Heart left ventricle (tissue), 16 donors: ENCODE results near the gene PLD6. TPM values are rescaled to one million over a fixed set of nuclear protein-coding genes. Genes with fewer than 3 reads are reported as not detected.
A peak's percentile ranks its signal among the peaks of the same experiment; 100 is the strongest.

Experiments used
- ATAC-seq, 4 donors: fragments of 200-7000 bp; cut with Tn5 transposase; one replicate each; pipeline ENCODE4 v1.9.1; 2020 to 2022; ENCODE audit warnings: moderate library complexity in 4 of 4, mild to moderate bottlenecking in 3 of 4, moderate number of reproducible peaks in 1 of 4
- DNase-seq, 5 donors: peaks; one replicate each; pipeline ENCODE4 v3.0.0-alpha.2; 2020
- H3K27ac ChIP-seq, 12 donors: fragments of 200-600 bp; sonication (generic) in 4 of 12; one replicate each; pipeline versions ENCODE4 v1.5.0 to v1.8.0; 2016 to 2022; ENCODE audit warnings: mild to moderate bottlenecking in 2 of 12
- H3K27me3 ChIP-seq, 9 donors: fragments of 200-600 bp; sonication (generic) in 2 of 9; one replicate each; pipeline versions ENCODE4 v1.5.1 to v1.8.0; 2016 to 2022; ENCODE audit warnings: mild to moderate bottlenecking in 3 of 9
- H3K36me3 ChIP-seq, 9 donors: fragments of 200-600 bp; sonication (generic) in 2 of 9; one replicate each; pipeline versions ENCODE4 v1.5.0 to v1.8.0; 2018 to 2022; ENCODE audit warnings: mild to moderate bottlenecking in 2 of 9
- H3K4me1 ChIP-seq, 12 donors: fragments of 200-600 bp; sonication (generic) in 4 of 12; one replicate each; pipeline versions ENCODE4 v1.5.0 to v1.8.0; 2016 to 2022; ENCODE audit warnings: mild to moderate bottlenecking in 3 of 12
- H3K4me3 ChIP-seq, 12 donors: fragments of 200-600 bp; sonication (generic) in 4 of 12; one replicate each; pipeline versions ENCODE4 v1.5.0 to v1.8.0; 2017 to 2022; ENCODE audit warnings: mild to moderate bottlenecking in 9 of 12, moderate library complexity in 4 of 12
- H3K9me3 ChIP-seq, 12 donors: fragments of 200-600 bp; sonication (generic) in 4 of 12; one replicate each; pipeline versions ENCODE4 v1.5.0 to v1.8.0; 2016 to 2022; ENCODE audit warnings: mild to moderate bottlenecking in 1 of 12
- POLR2A ChIP-seq, 2 donors: fragments of 450-650 bp; IDR thresholded peaks; one replicate each; pipeline ENCODE4 v1.6.1; 2017; ENCODE audit warnings: antibody characterized with exemption in 2 of 2, mild to moderate bottlenecking in 2 of 2, moderate library complexity in 2 of 2
- WGBS, 4 donors: extraction: QIAGEN DNeasy Blood & Tissue Kit in 2 of 4; methylation state at CpG; one replicate each; pipeline versions ENCODE4 v1.1.5 to v1.1.7; 2013 to 2018; 5-methylcytosine and 5-hydroxymethylcytosine counted together
- intact Hi-C, 10 donors: fragments of 100-400 bp; cut with DNase I; formaldehyde crosslinking; loops; one replicate each; pipeline versions ENCODE4 v1.11.1 to v1.14.2; 2022
- polyA plus RNA-seq, 2 donors: library from polyadenylated mRNA; stranded (reverse); fragments of 200-250 nt; gene quantifications; one replicate each; pipeline ENCODE4 v1.2.3, GENCODE V29; 2013
- total RNA-seq, 9 donors: library from RNA; depleted of rRNA in 2 of 9; stranded (reverse); fragments of >200 nt in 2 of 9; fragmentation: NEBNext Ultra II Directional in 3 of 9; extraction: Animal tissue kit (Norgen Biotek cat#: 25700) in 3 of 9; gene quantifications; one replicate each; pipeline versions ENCODE4 v1.1.0 to v1.2.4, GENCODE V29; 2016 to 2023
- TF ChIP-seq, protein P1 (sequence below), 12 donors: fragments of 200-600 bp; sonication (generic) in 4 of 12; IDR thresholded peaks; one replicate each; pipeline versions ENCODE4 v1.5.0 to v1.8.0; 2018 to 2022; ENCODE audit warnings: antibody characterized with exemption in 12 of 12, mild to moderate bottlenecking in 5 of 12
- donor health status: ischemic (EF 13 %, LVEDD 7.1; RV severe dilation, severe dysfunction).
- donor health status: healthy with polysubstance abuse.
- donor health status: DM: no; HTN: yes; CAD: no.
- donor health status: DM: no; HTN: no; CAD: no.
- donor health status: ischemic (EF 25% LVEDD 6.9; RV normal size, moderate dysfunction).
- donor health status: ischemic (EF 25% LVEDD 5.7; RV mildly dilated, moderate dysfunction).
- donor health status: healthy.
- donor health status: DM: yes; HTN: yes; CAD: no.
- donor health status: ischemic (EF 35%, LVEDD 5.7; RV mildly dilated, moderate dysfunction).
- donor health status: nonischemic (EF 11% LVEDD 7.7; RV severe dilation, severe dysfunction).
- donor health status: DM: yes; HTN: yes; CAD: no.
- donor health status: PGD.
- donor health status: ischemic (EF 29% LVEDD 5.4; RV normal size, mild dysfunction).
- donor health status: nonischemic (EF 23%, LVEDD 6.1; RV moderate dilation, normal function).

Gene PLD6
- total and polyA plus RNA-seq, 11 donors: 3.8 to 11.8 (median 6.1) TPM

DNA sequence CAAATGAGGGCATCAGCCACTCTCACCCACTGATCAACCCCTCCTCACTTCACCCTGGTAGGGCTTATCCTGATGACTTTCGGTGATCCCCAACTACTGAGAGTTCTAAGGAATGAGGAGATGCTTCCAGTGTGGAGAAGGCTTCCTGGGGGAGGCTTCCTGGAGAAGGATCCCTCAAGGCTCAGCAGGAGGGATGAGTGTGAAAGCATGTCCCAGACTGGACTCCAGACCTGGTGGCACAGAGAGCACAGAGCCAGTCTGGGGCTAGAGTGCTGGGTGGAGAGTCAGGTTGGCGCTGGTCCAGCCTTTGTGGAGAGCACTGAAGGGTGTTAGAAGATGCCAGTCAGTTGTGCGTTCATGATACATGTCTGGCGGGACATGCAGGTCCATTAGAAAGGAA lies 53.7 kb downstream of the PLD6 start:
- no peaks in the 10 kb centered on the region for H3K9me3 ChIP-seq
- no peaks in the 10 kb centered on the region for H3K27me3 ChIP-seq
- no peak for TF ChIP-seq POLR2A (IDR thresholded peaks at IDR 0.05)
- TF ChIP-seq, protein P1, sequence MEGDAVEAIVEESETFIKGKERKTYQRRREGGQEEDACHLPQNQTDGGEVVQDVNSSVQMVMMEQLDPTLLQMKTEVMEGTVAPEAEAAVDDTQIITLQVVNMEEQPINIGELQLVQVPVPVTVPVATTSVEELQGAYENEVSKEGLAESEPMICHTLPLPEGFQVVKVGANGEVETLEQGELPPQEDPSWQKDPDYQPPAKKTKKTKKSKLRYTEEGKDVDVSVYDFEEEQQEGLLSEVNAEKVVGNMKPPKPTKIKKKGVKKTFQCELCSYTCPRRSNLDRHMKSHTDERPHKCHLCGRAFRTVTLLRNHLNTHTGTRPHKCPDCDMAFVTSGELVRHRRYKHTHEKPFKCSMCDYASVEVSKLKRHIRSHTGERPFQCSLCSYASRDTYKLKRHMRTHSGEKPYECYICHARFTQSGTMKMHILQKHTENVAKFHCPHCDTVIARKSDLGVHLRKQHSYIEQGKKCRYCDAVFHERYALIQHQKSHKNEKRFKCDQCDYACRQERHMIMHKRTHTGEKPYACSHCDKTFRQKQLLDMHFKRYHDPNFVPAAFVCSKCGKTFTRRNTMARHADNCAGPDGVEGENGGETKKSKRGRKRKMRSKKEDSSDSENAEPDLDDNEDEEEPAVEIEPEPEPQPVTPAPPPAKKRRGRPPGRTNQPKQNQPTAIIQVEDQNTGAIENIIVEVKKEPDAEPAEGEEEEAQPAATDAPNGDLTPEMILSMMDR (IDR thresholded peaks at IDR 0.05): no peak
- intact Hi-C loops: loop anchor here in 3 of 10 donors (5.0 kb wide), 3 partner anchors 40 to 85 kb away; partner anchors contain the start of gene FLCN (in 2 of the 3)
- H3K4me1 ChIP-seq: peaks cover 12 to 45% (median 27%) of the 10 kb centered on the region in 12 donors
- peak in 4 of 5 donors; percentile 59 to 82 (median 72) for DNase-seq
- WGBS, 4 donors: 52 to 59% (median 58%) methylated on average over 4 of the region's 4 CpGs
- peaks cover 0 to 98% (median 87%) of the 10 kb centered on the region in 9 donors for H3K36me3 ChIP-seq
- peak overlapping the region; percentile 35 to 90 (median 80) for H3K27ac ChIP-seq
- H3K4me3 ChIP-seq: no peak overlapping the region
- ATAC-seq: peak; percentile 66 to 79 (median 76)

DNA sequence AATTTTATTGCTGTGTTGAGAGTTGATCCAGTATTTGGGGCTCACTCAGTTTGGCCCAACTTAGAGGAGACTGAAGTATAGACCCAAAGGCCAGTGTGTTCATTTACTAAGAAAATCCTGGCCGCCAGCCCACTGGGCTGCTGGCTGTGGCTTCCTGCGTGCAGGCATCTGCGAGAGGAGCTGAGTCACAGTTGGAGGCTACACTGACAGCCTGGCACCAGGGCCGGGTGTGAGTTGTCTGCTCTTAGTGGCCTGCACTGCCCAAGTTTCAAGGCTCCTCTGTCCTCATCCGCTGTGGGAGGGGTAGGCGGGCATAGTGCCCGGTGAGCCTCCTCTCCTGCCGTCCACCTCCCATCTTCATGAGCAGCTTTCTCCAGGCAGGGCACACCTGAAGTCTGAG lies 54.2 kb downstream of the PLD6 start:
- H3K27ac ChIP-seq: peak overlapping the region; percentile 35 to 90 (median 82)
- WGBS, 4 donors: 12 to 40% (median 33%) methylated on average over 5 to 8 of the region's 8 CpGs
- ATAC-seq (peak; percentile 92 to 97 (median 95)), DNase-seq (peak; percentile 84 to 95 (median 91))
- TF ChIP-seq, protein P1 (IDR thresholded peaks at IDR 0.05): no peak
- TF ChIP-seq POLR2A (IDR thresholded peaks at IDR 0.05): no peak
- peaks cover 0 to 98% (median 87%) of the 10 kb centered on the region in 9 donors for H3K36me3 ChIP-seq
- H3K4me3 ChIP-seq: no peak overlapping the region
- intact Hi-C loops: loop anchor here in 3 of 10 donors (5.0 kb wide), 3 partner anchors 40 to 85 kb away; partner anchors contain the start of gene FLCN (in 2 of the 3)
- no peaks in the 10 kb centered on the region for H3K9me3 ChIP-seq
- H3K4me1 ChIP-seq: peaks cover 12 to 45% (median 27%) of the 10 kb centered on the region in 12 donors
- H3K27me3 ChIP-seq: no peaks in the 10 kb centered on the region

DNA sequence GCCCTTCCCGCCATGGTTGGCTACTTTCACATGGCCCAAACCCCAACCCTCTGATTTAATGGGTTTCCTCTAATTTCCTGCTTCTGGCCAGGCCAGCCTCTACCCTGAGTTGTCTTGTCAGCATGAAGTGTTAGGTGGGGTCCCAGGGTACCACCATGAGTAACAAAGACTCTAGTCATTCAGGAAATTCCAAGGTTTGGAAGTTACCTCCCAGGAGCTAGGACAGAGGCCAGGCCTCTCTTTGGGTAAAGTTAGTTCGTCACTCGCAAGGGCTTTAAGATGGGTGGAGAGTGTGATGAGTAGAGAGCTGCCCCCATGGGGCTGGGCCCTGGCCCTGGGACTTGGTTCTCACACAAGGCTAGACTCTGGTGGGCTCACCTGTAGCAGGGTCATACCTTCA lies 54.6 kb downstream of the PLD6 start:
- H3K9me3 ChIP-seq: no peaks in the 10 kb centered on the region
- peaks cover 0 to 98% (median 87%) of the 10 kb centered on the region in 9 donors for H3K36me3 ChIP-seq
- WGBS, 4 donors: 64 to 83% (median 67%) methylated on average over 3 of the region's 3 CpGs
- no peak overlapping the region for H3K4me3 ChIP-seq
- H3K27ac ChIP-seq: peak overlapping the region in 11 of 12 donors; percentile 73 to 90 (median 83)
- DNase-seq (no peak), ATAC-seq (no peak)
- no peaks in the 10 kb centered on the region for H3K27me3 ChIP-seq
- H3K4me1 ChIP-seq: peaks cover 12 to 40% (median 26%) of the 10 kb centered on the region in 12 donors
- intact Hi-C loops: loop anchor here in 3 of 10 donors (5.0 kb wide), 3 partner anchors 41 to 86 kb away; partner anchors contain the start of gene FLCN (in 2 of the 3)
- no peak for TF ChIP-seq POLR2A (IDR thresholded peaks at IDR 0.05)
- TF ChIP-seq, protein P1 (IDR thresholded peaks at IDR 0.05): no peak

DNA sequence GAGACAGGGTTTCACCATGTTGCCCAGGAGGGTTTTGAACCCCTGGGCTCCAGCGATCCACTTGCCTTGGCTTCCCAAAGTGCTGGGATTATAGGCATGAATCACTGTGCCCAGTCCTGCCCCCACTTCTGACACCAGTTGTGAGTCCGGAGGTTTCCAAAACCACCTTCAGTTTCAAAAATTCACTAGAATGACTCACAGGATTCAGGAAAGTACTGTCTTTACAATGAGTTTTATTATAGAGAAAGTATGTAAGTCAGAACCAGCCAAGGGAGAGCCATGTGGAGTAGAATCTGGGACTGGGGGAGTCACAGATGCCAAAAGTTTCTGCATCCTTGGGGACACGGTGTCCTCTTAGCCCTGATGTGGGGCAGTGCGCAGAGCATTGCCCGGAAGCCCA lies 55.1 kb downstream of the PLD6 start:
- no peaks in the 10 kb centered on the region for H3K9me3 ChIP-seq
- intact Hi-C loops: loop anchor here in 3 of 10 donors (5.0 kb wide), 3 partner anchors 41 to 86 kb away; partner anchors contain the start of gene FLCN (in 2 of the 3)
- DNase-seq (no peak), ATAC-seq (no peak)
- peak overlapping the region in 10 of 12 donors; percentile 73 to 90 (median 83) for H3K27ac ChIP-seq
- peaks cover 12 to 36% (median 24%) of the 10 kb centered on the region in 12 donors for H3K4me1 ChIP-seq
- WGBS, 4 donors: 93 to 95% (median 94%) methylated on average over 5 of the region's 5 CpGs
- TF ChIP-seq, protein P1 (IDR thresholded peaks at IDR 0.05): no peak
- no peak for TF ChIP-seq POLR2A (IDR thresholded peaks at IDR 0.05)
- H3K4me3 ChIP-seq: no peak overlapping the region
- H3K27me3 ChIP-seq: no peaks in the 10 kb centered on the region
- H3K36me3 ChIP-seq: peaks cover 0 to 98% (median 88%) of the 10 kb centered on the region in 9 donors

Other genes with a start within 250 kb of the PLD6 start
- not detected for gene TNFRSF13B, start 234.2 kb downstream of the PLD6 start, total RNA-seq
- not detected for gene TNFRSF13B, start 234.2 kb downstream of the PLD6 start, polyA plus RNA-seq
- 100 to 1,000 TPM; 131 to 686 (median 343) TPM for gene MPRIP, start 163.9 kb downstream of the PLD6 start, total RNA-seq
- 100 to 1,000 TPM; 237 to 476 TPM for gene MPRIP, start 163.9 kb downstream of the PLD6 start, polyA plus RNA-seq
- 100 to 1,000 TPM in 1 of 9 donors, 10 to 100 TPM in 8; 26.5 to 120 (median 32.6) TPM for gene FLCN, start 30.8 kb upstream of the PLD6 start, total RNA-seq
- 10 to 100 TPM; 21.1 to 44.3 TPM for gene FLCN, start 30.8 kb upstream of the PLD6 start, polyA plus RNA-seq
- gene COPS3, start 74.9 kb upstream of the PLD6 start, total RNA-seq: 10 to 100 TPM; 65.8 to 87.7 (median 74.0) TPM
- gene COPS3, start 74.9 kb upstream of the PLD6 start, polyA plus RNA-seq: 100 to 1,000 TPM in 1 of 2 donors, 10 to 100 TPM in 1; 34.7 to 108 TPM
- gene NT5M, start 97.0 kb upstream of the PLD6 start, total RNA-seq: 10 to 100 TPM in 4 of 9 donors, 1 to 10 TPM in 5; 5.3 to 15.1 (median 7.6) TPM
- gene NT5M, start 97.0 kb upstream of the PLD6 start, polyA plus RNA-seq: 1 to 10 TPM; 4.1 to 9.3 TPM